SK-N-MC (cell line): Measurements from ENCODE around the gene ZBED4.

ENCODE experiments used
- DNase-seq: peaks from one replicate; pipeline ENCODE4 v3.0.0-alpha.2; 2011; ENCODE audit warnings: low read depth, low spot score
- H3K27ac ChIP-seq: fragments of 200-600 bp; sonication (generic); 2 replicates; pipeline ENCODE4 v1.5.1; 2016; ENCODE audit warnings: mixed run types
- H3K36me3 ChIP-seq: fragments of 200-600 bp; sonication (generic); 2 replicates; pipeline ENCODE4 v1.6.1; 2017; ENCODE audit warnings: antibody characterized with exemption, low read length, mixed read lengths; ENCODE audit not compliant: insufficient read depth
- H3K4me3 ChIP-seq: fragments of 200-600 bp; sonication (generic); 2 replicates; pipeline ENCODE4 v1.5.1; 2016
- H3K9ac ChIP-seq: fragments of 200-600 bp; sonication (generic); 2 replicates; pipeline ENCODE4 v1.8.0; 2017; ENCODE audit warnings: mixed run types, mixed read lengths; ENCODE audit not compliant: insufficient read length
- H3K9me3 ChIP-seq: fragments of 200-600 bp; sonication (generic); 2 replicates; pipeline ENCODE4 v1.6.1; 2017; ENCODE audit warnings: low read depth, mild to moderate bottlenecking, antibody characterized with exemption, low read length, moderate library complexity, mixed read lengths
- EZH2 ChIP-seq: fragments of 200-600 bp; sonication (generic); IDR thresholded peaks from one replicate; pipeline ENCODE4 v1.6.1; 2017; ENCODE audit warnings: antibody characterized with exemption
- FOXP2 ChIP-seq: optimal IDR thresholded peaks from 2 replicates; pipeline ENCODE3; 2011; ENCODE audit warnings: mild to moderate bottlenecking, moderate library complexity; ENCODE audit not compliant: insufficient read depth; ENCODE audit errors: extremely low read length, control extremely low read depth
- POLR2AphosphoS5 ChIP-seq: IDR thresholded peaks from 2 replicates; pipeline ENCODE4 v1.6.1; 2012; ENCODE audit warnings: mild to moderate bottlenecking, low read depth, low read length, borderline replicate concordance

Gene ZBED4

DNA sequence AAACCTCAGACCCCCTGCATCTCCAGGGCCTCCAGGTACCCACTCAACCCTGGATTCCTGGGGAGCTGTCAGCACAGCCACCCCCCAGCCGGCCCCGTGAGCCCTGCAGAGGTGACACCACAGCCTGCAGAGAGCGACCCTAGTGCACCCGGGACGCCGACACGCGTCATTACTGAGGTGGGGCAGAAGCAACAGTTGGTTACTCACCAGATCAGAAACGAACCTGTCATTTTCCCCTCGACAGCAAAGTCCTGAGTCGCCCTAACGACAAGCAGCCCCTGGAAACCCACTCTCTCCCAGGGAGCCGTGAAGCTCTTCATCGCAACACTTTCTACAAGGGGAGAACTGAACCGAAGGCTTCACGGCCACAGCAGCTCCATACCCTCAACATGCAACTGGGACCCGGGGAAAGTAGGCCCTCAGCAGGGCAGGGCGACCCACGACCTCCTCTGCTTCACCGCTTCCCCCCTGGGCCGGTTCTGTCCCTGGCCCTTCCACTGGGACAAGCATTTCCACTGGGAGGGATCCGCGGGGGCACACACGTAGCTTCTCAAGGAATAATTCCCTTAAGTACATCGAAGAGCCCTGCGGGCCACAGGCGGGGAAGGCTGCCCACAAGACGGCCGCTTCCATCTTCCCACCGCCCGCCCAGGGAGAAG is 27.6 kb upstream of the ZBED4 start:
- DNase-seq = no peak
- H3K4me3 ChIP-seq = peak overlapping the region; percentile 88
- H3K9ac ChIP-seq = peak overlapping the region; percentile 97
- TF ChIP-seq POLR2AphosphoS5 (no peak; the same call in 1 of the 2 replicates), FOXP2 (no peak), EZH2 (no peak)
- H3K27ac ChIP-seq = no peak overlapping the region
- H3K9me3 ChIP-seq = no peaks in the 10 kb centered on the region
- H3K36me3 ChIP-seq = peaks cover 47% of the 10 kb centered on the region

DNA sequence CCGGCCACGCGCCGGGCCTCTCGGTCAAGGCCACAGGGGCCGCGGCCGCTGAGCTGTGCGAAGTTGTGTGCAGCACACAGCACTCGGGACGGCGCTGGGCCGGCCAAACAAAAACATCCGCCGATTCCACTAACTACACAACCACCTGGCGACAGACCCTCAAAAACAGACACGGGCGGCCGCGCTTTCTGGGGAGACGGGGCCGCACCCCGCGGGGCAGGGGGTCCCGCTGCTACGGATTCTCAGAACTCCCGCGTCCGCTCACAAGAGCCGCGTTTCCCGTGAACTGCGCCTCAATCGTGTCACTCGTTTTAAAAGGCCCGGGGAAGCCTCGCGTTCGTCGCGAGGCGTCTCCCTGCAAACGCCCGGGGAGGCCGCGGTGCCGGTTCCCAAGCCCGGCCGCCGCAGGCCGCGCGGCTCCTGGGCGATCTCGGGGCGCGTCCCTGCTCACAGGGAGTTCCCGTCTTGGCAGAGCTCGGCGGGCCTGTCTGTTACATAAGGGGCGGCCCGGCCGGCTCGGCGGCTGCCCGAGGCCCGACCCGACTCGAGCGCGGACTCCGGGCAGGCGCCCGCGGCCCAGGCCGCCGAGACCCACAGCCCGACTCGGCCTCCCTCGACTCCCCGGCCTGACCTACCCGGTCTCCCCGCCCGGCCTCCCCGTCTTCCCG is 26.9 kb upstream of the ZBED4 start:
- no peak overlapping the region for H3K27ac ChIP-seq
- H3K9me3 ChIP-seq = no peaks in the 10 kb centered on the region
- peak overlapping the region; percentile 97 for H3K9ac ChIP-seq
- H3K36me3 ChIP-seq = peaks cover 40% of the 10 kb centered on the region
- H3K4me3 ChIP-seq = peak overlapping the region; percentile 88
- no peak for TF ChIP-seq FOXP2
- TF ChIP-seq POLR2AphosphoS5 = no peak
- TF ChIP-seq EZH2 = no peak
- no peak for DNase-seq

- Histone ChIP-seq H3K36me3 (peaks cover 34% of the 10 kb centered on the region), H3K9me3 (no peaks in the 10 kb centered on the region), H3K9ac (peak overlapping the region; percentile 97), H3K4me3 (peak overlapping the region; percentile 88), H3K27ac (no peak overlapping the region)
- no peak for DNase-seq
- TF ChIP-seq POLR2AphosphoS5 (no peak), EZH2 (no peak), FOXP2 (no peak)
Measured at GRCh38 chr22:49827271-49827852, 26.3 kb upstream of the ZBED4 start.

- Histone ChIP-seq H3K27ac (peak within 1 kb of the TSS; percentile 60; the same call in 1 of the 2 replicates), H3K36me3 (peaks cover 27% of the 10 kb centered on the region), H3K4me3 (peak within 1 kb of the TSS; percentile 88), H3K9ac (peak within 1 kb of the TSS; percentile 97), H3K9me3 (no peaks in the 10 kb centered on the region)
- no peak for DNase-seq
- no peak for TF ChIP-seq FOXP2
- TF ChIP-seq EZH2 = no peak
- TF ChIP-seq POLR2AphosphoS5 = no peak
Measured at GRCh38 chr22:49827853-49828598, 25.6 kb upstream of the ZBED4 start, which contains the start of gene BRD1. Gene BRD1, minus strand, starts transcription at chr22:49827873. Its CDS starts 3,556 bp downstream, at chr22:49824317.

DNA sequence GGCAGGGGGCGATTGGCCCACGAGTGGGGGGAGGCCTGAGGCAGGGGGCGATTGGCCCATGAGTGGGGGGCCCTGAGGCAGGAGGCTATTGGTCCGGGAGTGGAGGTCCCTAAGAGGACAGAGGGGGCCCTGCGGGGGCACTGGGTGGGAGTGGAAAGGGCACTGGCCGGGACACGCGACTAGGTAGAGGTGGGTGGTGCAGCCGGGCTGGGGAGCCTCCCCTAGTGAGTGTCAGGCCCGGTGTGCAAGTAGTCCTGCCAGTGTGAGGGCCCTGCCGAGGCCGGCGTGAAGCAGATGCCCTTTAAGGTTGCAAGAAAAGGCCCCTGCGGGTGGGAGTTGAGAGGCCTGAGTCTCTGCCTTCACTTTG is 25.1 kb upstream of the ZBED4 start:
- no peak overlapping the region for H3K4me3 ChIP-seq
- peaks cover 21% of the 10 kb centered on the region for H3K36me3 ChIP-seq
- no peak overlapping the region for H3K9ac ChIP-seq
- no peaks in the 10 kb centered on the region for H3K9me3 ChIP-seq
- no peak overlapping the region for H3K27ac ChIP-seq
- no peak for DNase-seq
- TF ChIP-seq FOXP2 = no peak
- no peak for TF ChIP-seq EZH2
- no peak for TF ChIP-seq POLR2AphosphoS5

GRCh38 chr22:49829044-49829853 is 24.4 kb upstream of the ZBED4 start:
- H3K4me3 ChIP-seq = no peak overlapping the region
- H3K36me3 ChIP-seq = peaks cover 15% of the 10 kb centered on the region
- no peaks in the 10 kb centered on the region for H3K9me3 ChIP-seq
- DNase-seq = no peak
- TF ChIP-seq POLR2AphosphoS5 = no peak
- no peak for TF ChIP-seq EZH2
- no peak for TF ChIP-seq FOXP2
- H3K9ac ChIP-seq = no peak overlapping the region
- no peak overlapping the region for H3K27ac ChIP-seq

DNA sequence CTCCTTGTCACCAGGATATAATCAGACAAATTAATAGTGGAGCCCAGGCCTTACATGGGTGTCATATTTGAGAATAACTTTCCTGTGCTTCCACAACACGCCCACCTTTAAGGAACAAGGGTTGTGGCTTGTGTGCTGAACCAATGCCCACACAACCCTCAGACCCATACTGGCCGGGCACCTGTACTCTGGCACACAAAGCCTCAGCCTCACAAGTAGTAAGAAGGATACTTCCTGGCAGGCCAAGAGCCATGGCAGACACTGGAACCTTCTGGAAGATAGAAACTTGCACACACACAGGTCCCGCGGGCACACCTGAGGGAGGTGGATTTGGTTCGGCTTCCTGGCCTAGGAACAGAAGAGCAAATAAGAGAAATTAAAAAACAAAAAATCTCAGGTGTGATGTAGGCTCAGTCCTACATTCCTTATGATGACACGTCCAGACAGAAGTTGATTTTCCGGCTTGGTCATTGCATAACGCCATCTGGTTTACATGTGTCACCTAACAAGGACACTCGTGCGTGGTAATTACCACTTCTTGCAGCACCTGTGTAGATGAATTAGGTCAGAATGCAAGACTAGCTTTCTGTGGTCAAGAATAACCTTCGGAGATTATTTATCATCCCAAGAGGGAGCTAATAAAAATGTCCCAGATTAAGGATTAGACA is 20.2 kb upstream of the ZBED4 start:
- H3K36me3 ChIP-seq = no peaks in the 10 kb centered on the region
- H3K9me3 ChIP-seq = no peaks in the 10 kb centered on the region
- H3K4me3 ChIP-seq = no peak overlapping the region
- no peak overlapping the region for H3K9ac ChIP-seq
- no peak overlapping the region for H3K27ac ChIP-seq
- no peak for DNase-seq
- TF ChIP-seq EZH2 = no peak
- TF ChIP-seq POLR2AphosphoS5 = no peak
- TF ChIP-seq FOXP2 = no peak
